ENCODE data around the gene MT1F.
"Not testable (repeated sequence)": the region's sequence is repeated elsewhere in the genome, so short reads cannot be mapped to it uniquely, and the experiment has no call there.

Gene MT1F

GRCh38 chr16:56645838-56646237 lies 11.9 kb upstream of the MT1F start:
- DNase-seq = no peak

GRCh38 chr16:56647641-56648431 lies 9.9 kb upstream of the MT1F start:
- no peak for DNase-seq

- no peak for DNase-seq
Observed at GRCh38 chr16:56649271-56649670, 8.5 kb upstream of the MT1F start.

GRCh38 chr16:56649820-56650219 lies 7.9 kb upstream of the MT1F start:
- DNase-seq = no peak

- DNase-seq = no peak
Observed at GRCh38 chr16:56651586-56651985, 6.2 kb upstream of the MT1F start, which contains the start of gene MT1B. Gene MT1B (plus strand): TSS chr16:56651886. CDS start chr16:56651954, 68 bp downstream.

GRCh38 chr16:56652600-56652999 lies 5.2 kb upstream of the MT1F start:
- DNase-seq = no peak

GRCh38 chr16:56653218-56653617 lies 4.5 kb upstream of the MT1F start:
- DNase-seq = no peak

GRCh38 chr16:56658327-56658875 lies 642 bp downstream of the MT1F start:
- no peak for DNase-seq

GRCh38 chr16:56662357-56663354 lies 4.9 kb downstream of the MT1F start:
- no peak for DNase-seq

- no peak for DNase-seq
Observed at GRCh38 chr16:56664506-56664905, 6.7 kb downstream of the MT1F start.

- not testable (repeated sequence) for DNase-seq
Observed at GRCh38 chr16:56665286-56666261, 7.8 kb downstream of the MT1F start.

- DNase-seq = peak; percentile 66
Observed at GRCh38 chr16:56667581-56668571, 10.1 kb downstream of the MT1F start, which contains the start of gene MT1G. Gene MT1G (minus strand): TSS chr16:56668065. CDS start chr16:56667993, 72 bp downstream.

GRCh38 chr16:56669005-56669839 lies 11.5 kb downstream of the MT1F start, which contains the start of gene MT1H:
Gene MT1H (plus strand): TSS chr16:56669814. CDS start chr16:56669885, 71 bp downstream.
- no peak for DNase-seq

GRCh38 chr16:56669840-56670619 lies 12.3 kb downstream of the MT1F start:
- no peak for DNase-seq

- no peak for DNase-seq
Observed at GRCh38 chr16:56670620-56670934, 12.8 kb downstream of the MT1F start.

- not testable (repeated sequence) for DNase-seq
Observed at GRCh38 chr16:56671691-56672090, 13.9 kb downstream of the MT1F start.

GRCh38 chr16:56672171-56672570 lies 14.4 kb downstream of the MT1F start:
- DNase-seq = not testable (repeated sequence)

- DNase-seq = no peak
Observed at GRCh38 chr16:56672761-56673536, 15.2 kb downstream of the MT1F start.

Measured in NCI-H526 treated with DMSO at 0.1 percent for 48 hours (cell line).